Spinal cord (tissue), 10 donors: ENCODE data around the gene RPL6. TPM values are rescaled to one million over a fixed set of nuclear protein-coding genes. Genes with fewer than 3 reads are reported as not detected.
"Not testable (repeated sequence)": the region's sequence is repeated elsewhere in the genome, so short reads cannot be mapped to it uniquely, and the experiment has no call there.

Experiments
- DNase-seq, 6 donors: peaks; one replicate each; pipeline versions ENCODE4 v3.0.0 to v3.0.0-alpha.2; 2013 to 2015; ENCODE audit warnings: low spot score in 6 of 6, low read depth in 4 of 6
- H3K27ac ChIP-seq: one replicate; pipeline ENCODE4 v1.5.1; 2013; ENCODE audit warnings: low read depth, low read length, control low read depth
- H3K27me3 ChIP-seq: one replicate; pipeline ENCODE4 v1.6.1; 2013; ENCODE audit warnings: low read length; ENCODE audit not compliant: control insufficient read depth, insufficient read depth
- H3K36me3 ChIP-seq: one replicate; pipeline ENCODE4 v1.6.1; 2013; ENCODE audit warnings: low read length; ENCODE audit not compliant: control insufficient read depth, insufficient read depth
- H3K4me1 ChIP-seq: one replicate; pipeline ENCODE4 v1.6.1; 2013; ENCODE audit warnings: low read length; ENCODE audit not compliant: control insufficient read depth, insufficient read depth
- H3K4me3 ChIP-seq: one replicate; pipeline ENCODE4 v1.5.1; 2013; ENCODE audit warnings: low read depth, low read length, control low read depth
- H3K9me3 ChIP-seq: one replicate; pipeline ENCODE4 v1.6.1; 2013; ENCODE audit warnings: low read length; ENCODE audit not compliant: control insufficient read depth, insufficient read depth
- WGBS: methylation state at CpG from one replicate; pipeline ENCODE4 v1.1.5; 2013; ENCODE audit warnings: missing lambda C conversion rate; ENCODE audit not compliant: insufficient coverage; 5-methylcytosine and 5-hydroxymethylcytosine counted together
- long read RNA-seq, 4 donors: transcript quantifications; one replicate each; lab custom pipeline, GENCODE V29; 2026
- polyA plus RNA-seq, 2 donors: library from polyadenylated mRNA; unstranded; fragments of 120-200 nt; gene quantifications; one replicate each; pipeline ENCODE4 v1.2.1, GENCODE V29; 2013; ENCODE audit not compliant: insufficient read length in 2 of 2
- total RNA-seq, 2 donors: library from RNA; depleted of rRNA in 1 of 2; stranded (reverse); fragments of 120-200 nt in 1 of 2; fragments of >200 nt in 1 of 2; gene quantifications; one replicate each; pipeline versions ENCODE4 v1.2.3 to v1.2.4, GENCODE V29; 2013 to 2014
- donor health status: healthy.

RPL6 gene
- total RNA-seq (1,000 to 10,000 TPM in 1 of 2 donors, 100 to 1,000 TPM in 1; 599 to 1,876 TPM), polyA plus RNA-seq (1,000 to 10,000 TPM; 1,354 to 1,428 TPM)
- long read RNA-seq, donor 1, transcript RPL6-202 (7 exons, 1,074 nt), result minor isoform, 21 of 509 reads
- long read RNA-seq, donor 1, transcript RPL6-201 (7 exons, 947 nt), result major isoform, 253 of 509 reads
- long read RNA-seq, donor 1, transcript RPL6-204 (2 exons, 612 nt), result minor isoform, 5 of 509 reads
- long read RNA-seq, donor 1, transcript RPL6-205 (3 exons, 583 nt), result minor isoform, 14 of 509 reads
- long read RNA-seq, donor 1, partial matches to known transcripts, result 188 of 509 reads
- long read RNA-seq, donor 1, other reads (novel, unspliced or antisense), result 28 of 509 reads
- long read RNA-seq, donor 2, transcript RPL6-202 (7 exons, 1,074 nt), result minor isoform, 5 of 248 reads
- long read RNA-seq, donor 2, transcript RPL6-204 (2 exons, 612 nt), result minor isoform, 12 of 248 reads
- long read RNA-seq, donor 2, transcript RPL6-201 (7 exons, 947 nt), result major isoform, 112 of 248 reads
- long read RNA-seq, donor 2, partial matches to known transcripts, result 110 of 248 reads
- long read RNA-seq, donor 2, other reads (novel, unspliced or antisense), result 6 of 248 reads
- long read RNA-seq, donor 3, transcript RPL6-202 (7 exons, 1,074 nt), result minor isoform, 11 of 440 reads
- long read RNA-seq, donor 3, transcript RPL6-201 (7 exons, 947 nt), result major isoform, 179 of 440 reads
- long read RNA-seq, donor 3, transcript RPL6-205 (3 exons, 583 nt), result minor isoform, 15 of 440 reads
- long read RNA-seq, donor 3, transcript RPL6-204 (2 exons, 612 nt), result minor isoform, 17 of 440 reads
- long read RNA-seq, donor 3, partial matches to known transcripts, result 205 of 440 reads
- long read RNA-seq, donor 3, other reads (novel, unspliced or antisense), result 13 of 440 reads
- long read RNA-seq, donor 4, transcript RPL6-202 (7 exons, 1,074 nt), result minor isoform, 14 of 2,469 reads
- long read RNA-seq, donor 4, transcript RPL6-201 (7 exons, 947 nt), result major isoform, 936 of 2,469 reads
- long read RNA-seq, donor 4, transcript RPL6-204 (2 exons, 612 nt), result minor isoform, 30 of 2,469 reads
- long read RNA-seq, donor 4, transcript RPL6-205 (3 exons, 583 nt), result minor isoform, 28 of 2,469 reads
- long read RNA-seq, donor 4, partial matches to known transcripts, result 1,314 of 2,469 reads
- long read RNA-seq, donor 4, other reads (novel, unspliced or antisense), result 141 of 2,469 reads

GRCh38 chr12:112409064-112409905, at the start of gene RPL6:
TSS of gene RPL6 (minus strand) at chr12:112409605. CDS start at chr12:112408656, 949 bp downstream.
- under 1% methylated on average over 41 of the region's 46 CpGs for WGBS
- Histone ChIP-seq H3K4me3 (peak within 1 kb of the TSS; percentile 96), H3K4me1 (peaks cover 11% of the 10 kb centered on the region), H3K27me3 (no peaks in the 10 kb centered on the region), H3K27ac (peak within 1 kb of the TSS; percentile 93), H3K9me3 (no peaks in the 10 kb centered on the region), H3K36me3 (peaks cover 22% of the 10 kb centered on the region)
- DNase-seq, result peak; percentile 88 to 98 (median 93)

- H3K4me1 ChIP-seq, result peaks cover 3% of the 10 kb centered on the region
- 96% methylated on average over 4 of the region's 5 CpGs for WGBS
- H3K36me3 ChIP-seq, result peaks cover 24% of the 10 kb centered on the region
- DNase-seq, result no peak
- H3K9me3 ChIP-seq, result no peaks in the 10 kb centered on the region
- H3K27me3 ChIP-seq, result no peaks in the 10 kb centered on the region
- no peak overlapping the region for H3K27ac ChIP-seq
- H3K4me3 ChIP-seq, result no peak overlapping the region
Measured at GRCh38 chr12:112458751-112459150, 49.3 kb upstream of the RPL6 start.

- Histone ChIP-seq H3K9me3 (no peaks in the 10 kb centered on the region), H3K4me3 (no peak overlapping the region), H3K36me3 (peaks cover 28% of the 10 kb centered on the region), H3K27ac (no peak overlapping the region), H3K27me3 (no peaks in the 10 kb centered on the region), H3K4me1 (peaks cover 3% of the 10 kb centered on the region)
- 97% methylated on average over 3 of the region's 4 CpGs for WGBS
- no peak for DNase-seq
Measured at GRCh38 chr12:112458330-112458729, 48.9 kb upstream of the RPL6 start.

GRCh38 chr12:112457142-112457541, 47.7 kb upstream of the RPL6 start:
- peaks cover 31% of the 10 kb centered on the region for H3K36me3 ChIP-seq
- not testable (repeated sequence) for H3K9me3 ChIP-seq, H3K27ac ChIP-seq, H3K4me3 ChIP-seq, H3K27me3 ChIP-seq, DNase-seq, H3K4me1 ChIP-seq
- WGBS, result no CpG with 5 or more reads among the region's 1 CpG

GRCh38 chr12:112456029-112456428, 46.6 kb upstream of the RPL6 start:
- Histone ChIP-seq H3K27me3 (no peaks in the 10 kb centered on the region), H3K4me1 (peaks cover 3% of the 10 kb centered on the region), H3K27ac (no peak overlapping the region), H3K4me3 (no peak overlapping the region), H3K9me3 (no peaks in the 10 kb centered on the region), H3K36me3 (peaks cover 31% of the 10 kb centered on the region)
- peak in 3 of 6 donors; percentile 22 to 60 (median 34) for DNase-seq
- 45% methylated on average over 5 of the region's 7 CpGs for WGBS

GRCh38 chr12:112450725-112451124, 41.3 kb upstream of the RPL6 start:
- no peak overlapping the region for H3K4me3 ChIP-seq
- H3K9me3 ChIP-seq, result no peaks in the 10 kb centered on the region
- H3K27ac ChIP-seq, result no peak overlapping the region
- H3K36me3 ChIP-seq, result peaks cover 44% of the 10 kb centered on the region
- WGBS, result 50% methylated on average over 1 of the region's 4 CpGs
- no peaks in the 10 kb centered on the region for H3K27me3 ChIP-seq
- H3K4me1 ChIP-seq, result no peaks in the 10 kb centered on the region
- DNase-seq, result peak in 4 of 6 donors; percentile 17 to 83 (median 30)

GRCh38 chr12:112448165-112448564, 38.8 kb upstream of the RPL6 start:
- H3K4me3 ChIP-seq, H3K27me3 ChIP-seq, H3K4me1 ChIP-seq, H3K27ac ChIP-seq, H3K9me3 ChIP-seq, DNase-seq: not testable (repeated sequence)
- H3K36me3 ChIP-seq, result peaks cover 26% of the 10 kb centered on the region
- WGBS, result no CpG with 5 or more reads among the region's 2 CpGs

GRCh38 chr12:112447106-112447505, 37.7 kb upstream of the RPL6 start:
- no peaks in the 10 kb centered on the region for H3K9me3 ChIP-seq
- no peak for DNase-seq
- H3K36me3 ChIP-seq, result peaks cover 22% of the 10 kb centered on the region
- H3K4me1 ChIP-seq, result no peaks in the 10 kb centered on the region
- H3K27me3 ChIP-seq, result no peaks in the 10 kb centered on the region
- no peak overlapping the region for H3K4me3 ChIP-seq
- WGBS, result 100% methylated on average over 1 of the region's 3 CpGs
- no peak overlapping the region for H3K27ac ChIP-seq
